Fibroblast of mammary gland (primary cell): ENCODE measurements around the gene PTPRJ.

ENCODE experiments used
- DNase-seq: peaks from one replicate; pipeline ENCODE4 v3.0.0-alpha.2; 2010; ENCODE audit warnings: low read depth
- H3K4me3 ChIP-seq: 2 replicates; pipeline ENCODE4 v1.5.1; 2011; ENCODE audit warnings: low read depth, mild to moderate bottlenecking, low read length, moderate library complexity; ENCODE audit not compliant: control insufficient read depth
- CTCF ChIP-seq: conservative IDR thresholded peaks from 2 replicates; pipeline ENCODE4 v1.5.1; 2011; ENCODE audit warnings: low read depth, low read length, inconsistent platforms; ENCODE audit not compliant: control insufficient read depth, insufficient read depth

Gene PTPRJ

GRCh38 chr11:48167380-48167779, 187.0 kb downstream of the PTPRJ start:
- no peak overlapping the region for H3K4me3 ChIP-seq
- no peak for TF ChIP-seq CTCF
- DNase-seq = peak; percentile 44

DNA sequence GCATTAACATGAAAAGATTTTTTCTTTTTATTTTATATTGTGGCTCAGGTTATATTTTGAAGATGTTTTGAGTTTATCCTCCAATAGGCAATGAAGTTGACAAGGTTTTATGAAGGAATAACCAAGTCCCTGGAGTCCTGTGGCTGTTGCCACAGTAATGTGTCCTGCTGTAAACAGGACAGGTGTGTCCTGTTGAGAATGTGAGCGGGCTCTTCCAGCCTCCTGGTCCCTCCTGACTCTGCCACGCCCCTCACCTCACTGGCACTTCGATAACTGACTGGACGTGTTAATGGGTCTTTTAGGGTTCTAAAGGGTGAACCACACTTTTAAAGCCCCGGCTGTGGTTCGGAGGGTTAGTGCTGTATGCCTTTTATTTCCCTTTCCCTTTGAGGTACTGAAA, 188.5 kb downstream of the PTPRJ start:
- no peak for TF ChIP-seq CTCF
- no peak overlapping the region for H3K4me3 ChIP-seq
- DNase-seq = no peak

DNA sequence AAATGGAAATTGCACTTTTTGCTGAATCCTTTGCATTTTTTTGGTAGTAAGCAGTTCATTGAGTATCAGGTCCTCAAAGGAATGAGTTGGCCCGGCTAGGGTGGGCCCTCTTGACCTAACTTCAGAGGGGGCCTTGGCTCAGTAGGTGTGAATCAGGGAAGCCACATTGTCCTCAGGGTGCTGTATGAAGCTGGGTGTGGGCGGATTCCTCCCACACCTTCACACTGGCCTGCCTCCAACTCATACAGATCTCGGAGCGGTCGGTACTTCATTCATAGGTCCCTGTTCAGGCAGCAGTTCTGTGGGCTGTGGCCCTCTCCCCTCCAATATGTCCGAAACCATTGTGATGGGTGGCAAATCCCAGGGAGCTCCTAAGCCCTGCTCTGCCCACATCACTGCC, 188.9 kb downstream of the PTPRJ start:
- no peak for TF ChIP-seq CTCF
- DNase-seq = peak; percentile 8
- H3K4me3 ChIP-seq = no peak overlapping the region

DNA sequence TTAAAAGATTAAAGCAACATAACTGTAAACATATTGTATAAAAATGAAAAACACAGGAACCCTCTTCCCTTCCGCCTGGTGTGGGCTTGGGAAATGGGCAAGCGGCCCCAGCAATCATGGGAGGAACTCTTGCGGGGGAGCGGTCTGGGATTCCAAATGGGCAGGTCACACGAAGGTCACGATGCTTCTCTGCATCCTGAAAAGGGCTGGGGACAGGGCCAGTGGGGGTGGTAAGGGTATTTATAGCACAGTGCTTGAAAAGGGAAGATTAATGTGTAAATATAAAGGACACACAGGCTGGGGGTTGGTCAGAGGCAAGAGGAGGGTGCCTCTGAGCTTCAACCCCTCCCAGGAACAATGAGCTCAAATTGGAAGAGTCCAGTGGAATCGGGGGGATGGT, 189.4 kb downstream of the PTPRJ start:
- TF ChIP-seq CTCF = no peak
- DNase-seq = peak; percentile 43
- H3K4me3 ChIP-seq = no peak overlapping the region

GRCh38 chr11:48170241-48171233, 190.2 kb downstream of the PTPRJ start:
- no peak for TF ChIP-seq CTCF
- DNase-seq = peak; percentile 62
- no peak overlapping the region for H3K4me3 ChIP-seq

- TF ChIP-seq CTCF = peak; percentile 98
- peak; percentile 61 for DNase-seq
- H3K4me3 ChIP-seq = no peak overlapping the region
Observed at GRCh38 chr11:48172818-48173609, 192.7 kb downstream of the PTPRJ start.
